Measurements from ENCODE around the gene IMPA2.

Gene IMPA2

GRCh38 chr18:11990539-11990938 is 9.2 kb downstream of the IMPA2 start:
- no peak for TF ChIP-seq Cebpa-rat (IDR thresholded peaks at IDR 0.05)
- peaks cover 0 to 39% (median 19%) of the 10 kb centered on the region in 11 experiments; a peak in 10 of 22 replicates for H4K20me1 ChIP-seq
- H3K27ac ChIP-seq, result peak overlapping the region in 5 of 11 experiments; percentile 2 to 26 (median 17); a peak in 5 of 22 replicates
- H3K4me1 ChIP-seq, result peaks cover 33 to 100% (median 80%) of the 10 kb centered on the region in 10 experiments
- H3K9ac ChIP-seq, result no peak overlapping the region; a peak in 2 of 22 replicates
- H3K9me3 ChIP-seq (replicated peaks in 1 of 11), result no peaks in the 10 kb centered on the region
- no peaks in the 10 kb centered on the region for H3K27me3 ChIP-seq
- no peak overlapping the region for H3K4me3 ChIP-seq
- peak overlapping the region in 4 of 11 experiments; percentile 13 to 91 (median 51); a peak in 6 of 22 replicates for H3K4me2 ChIP-seq
- peaks cover 0 to 56% (median 5%) of the 10 kb centered on the region in 11 experiments; a peak in 8 of 22 replicates for H3K36me3 ChIP-seq

GRCh38 chr18:11991021-11991795 is 9.9 kb downstream of the IMPA2 start:
- H3K36me3 ChIP-seq, result peaks cover 0 to 49% (median 5%) of the 10 kb centered on the region in 11 experiments; a peak in 6 of 22 replicates
- no peaks in the 10 kb centered on the region for H3K9me3 ChIP-seq (replicated peaks in 1 of 11)
- H3K27ac ChIP-seq, result peak overlapping the region in 6 of 11 experiments; percentile 2 to 26 (median 14); a peak in 6 of 22 replicates
- H4K20me1 ChIP-seq, result peaks cover 0 to 41% (median 21%) of the 10 kb centered on the region in 11 experiments; a peak in 12 of 22 replicates
- peak overlapping the region in 4 of 11 experiments; percentile 13 to 91 (median 51); a peak in 5 of 22 replicates for H3K4me2 ChIP-seq
- peaks cover 39 to 100% (median 83%) of the 10 kb centered on the region in 10 experiments for H3K4me1 ChIP-seq
- no peak overlapping the region; a peak in 2 of 22 replicates for H3K9ac ChIP-seq
- no peak overlapping the region for H3K4me3 ChIP-seq
- no peaks in the 10 kb centered on the region for H3K27me3 ChIP-seq
- no peak for TF ChIP-seq Cebpa-rat (IDR thresholded peaks at IDR 0.05)

GRCh38 chr18:11992096-11992790 is 10.9 kb downstream of the IMPA2 start:
- Histone ChIP-seq H4K20me1 (peaks cover 0 to 51% (median 28%) of the 10 kb centered on the region in 11 experiments; a peak in 15 of 22 replicates), H3K4me3 (no peak overlapping the region), H3K36me3 (peaks cover 0 to 39% (median 0%) of the 10 kb centered on the region in 11 experiments; a peak in 4 of 22 replicates), H3K4me2 (peak overlapping the region in 2 of 11 experiments; percentile 85 to 91; a peak in 2 of 22 replicates), H3K9me3 (replicated peaks in 1 of 11) (no peaks in the 10 kb centered on the region), H3K27ac (0 out of 22 replicates have a peak overlapping the region, but pooled peaks of 2 of the 11 experiments have one; percentile 12 to 80), H3K27me3 (no peaks in the 10 kb centered on the region), H3K4me1 (peaks cover 50 to 100% (median 82%) of the 10 kb centered on the region in 10 experiments), H3K9ac (no peak overlapping the region)
- no peak for TF ChIP-seq Cebpa-rat (IDR thresholded peaks at IDR 0.05)

- Histone ChIP-seq H3K9me3 (replicated peaks in 1 of 11) (no peaks in the 10 kb centered on the region), H4K20me1 (peaks cover 0 to 63% (median 31%) of the 10 kb centered on the region in 11 experiments; a peak in 15 of 22 replicates), H3K27ac (peak overlapping the region in 9 of 11 experiments; percentile 73 to 83 (median 78); a peak in 18 of 22 replicates), H3K27me3 (no peaks in the 10 kb centered on the region), H3K4me3 (no peak overlapping the region), H3K4me1 (peaks cover 60 to 100% (median 76%) of the 10 kb centered on the region in 10 experiments), H3K9ac (peak overlapping the region in 9 of 11 experiments; percentile 23 to 74 (median 69); a peak in 9 of 22 replicates), H3K4me2 (peak overlapping the region in 10 of 11 experiments; percentile 68 to 97 (median 88); a peak in 16 of 22 replicates), H3K36me3 (peaks cover 0 to 37% (median 0%) of the 10 kb centered on the region in 11 experiments; a peak in 4 of 22 replicates)
- no peak for TF ChIP-seq Cebpa-rat (IDR thresholded peaks at IDR 0.05)
Measured at GRCh38 chr18:11993264-11993916, 12.1 kb downstream of the IMPA2 start.

GRCh38 chr18:11994336-11994702 is 13.0 kb downstream of the IMPA2 start:
- no peaks in the 10 kb centered on the region for H3K9me3 ChIP-seq (replicated peaks in 1 of 11)
- TF ChIP-seq Cebpa-rat (IDR thresholded peaks at IDR 0.05), result peak in 3 of 11 experiments; percentile 17 to 41 (median 24); a peak in 3 of 22 replicates
- H4K20me1 ChIP-seq, result peaks cover 0 to 59% (median 29%) of the 10 kb centered on the region in 11 experiments; a peak in 15 of 22 replicates
- H3K27ac ChIP-seq, result peak overlapping the region in 9 of 11 experiments; percentile 73 to 83 (median 78); a peak in 18 of 22 replicates
- H3K36me3 ChIP-seq, result peaks cover 4 to 35% (median 5%) of the 10 kb centered on the region in 11 experiments; a peak in 20 of 22 replicates
- H3K9ac ChIP-seq, result peak overlapping the region; percentile 4 to 74 (median 68); a peak in 17 of 22 replicates
- H3K4me2 ChIP-seq, result peak overlapping the region; percentile 68 to 97 (median 88)
- peak overlapping the region in 3 of 10 experiments; percentile 44 to 50 (median 47); a peak in 3 of 20 replicates for H3K4me3 ChIP-seq
- H3K4me1 ChIP-seq, result peaks cover 55 to 93% (median 69%) of the 10 kb centered on the region in 10 experiments
- no peaks in the 10 kb centered on the region for H3K27me3 ChIP-seq

- no peaks in the 10 kb centered on the region for H3K9me3 ChIP-seq (replicated peaks in 1 of 11)
- H3K4me1 ChIP-seq, result peaks cover 49 to 87% (median 66%) of the 10 kb centered on the region in 10 experiments
- H3K36me3 ChIP-seq, result peaks cover 9 to 35% (median 10%) of the 10 kb centered on the region in 11 experiments
- H3K27me3 ChIP-seq, result no peaks in the 10 kb centered on the region
- peak overlapping the region; percentile 68 to 97 (median 88) for H3K4me2 ChIP-seq
- peaks cover 0 to 57% (median 26%) of the 10 kb centered on the region in 11 experiments; a peak in 15 of 22 replicates for H4K20me1 ChIP-seq
- H3K9ac ChIP-seq, result peak overlapping the region in 10 of 11 experiments; percentile 4 to 74 (median 68); a peak in 18 of 22 replicates
- peak overlapping the region in 9 of 11 experiments; percentile 73 to 83 (median 78); a peak in 18 of 22 replicates for H3K27ac ChIP-seq
- no peak for TF ChIP-seq Cebpa-rat (IDR thresholded peaks at IDR 0.05)
- H3K4me3 ChIP-seq, result peak overlapping the region in 7 of 10 experiments; percentile 4 to 50 (median 40); a peak in 10 of 20 replicates
Measured at GRCh38 chr18:11994703-11995444, 13.6 kb downstream of the IMPA2 start.

- no peak for TF ChIP-seq Cebpa-rat (IDR thresholded peaks at IDR 0.05)
- Histone ChIP-seq H3K4me3 (peak overlapping the region; percentile 4 to 53 (median 40); a peak in 15 of 20 replicates), H3K4me2 (peak overlapping the region; percentile 68 to 97 (median 88)), H3K9me3 (replicated peaks in 1 of 11) (no peaks in the 10 kb centered on the region), H3K27ac (peak overlapping the region in 10 of 11 experiments; percentile 56 to 83 (median 78); a peak in 20 of 22 replicates), H4K20me1 (peaks cover 0 to 50% (median 21%) of the 10 kb centered on the region in 11 experiments; a peak in 15 of 22 replicates), H3K36me3 (peaks cover 12 to 39% (median 17%) of the 10 kb centered on the region in 11 experiments), H3K27me3 (no peaks in the 10 kb centered on the region), H3K9ac (peak overlapping the region in 10 of 11 experiments; percentile 49 to 74 (median 68); a peak in 20 of 22 replicates), H3K4me1 (peaks cover 43 to 80% (median 62%) of the 10 kb centered on the region in 10 experiments)
Measured at GRCh38 chr18:11995445-11996189, 14.3 kb downstream of the IMPA2 start.
